GM10847 (cell line): Measurements from ENCODE around the gene CRACR2A.

Experiments used
- POLR2A ChIP-seq: IDR thresholded peaks from 2 replicates; pipeline ENCODE4 v1.6.1; 2011; ENCODE audit not compliant: insufficient read length; ENCODE audit errors: extremely low read depth

Gene CRACR2A, protein sequence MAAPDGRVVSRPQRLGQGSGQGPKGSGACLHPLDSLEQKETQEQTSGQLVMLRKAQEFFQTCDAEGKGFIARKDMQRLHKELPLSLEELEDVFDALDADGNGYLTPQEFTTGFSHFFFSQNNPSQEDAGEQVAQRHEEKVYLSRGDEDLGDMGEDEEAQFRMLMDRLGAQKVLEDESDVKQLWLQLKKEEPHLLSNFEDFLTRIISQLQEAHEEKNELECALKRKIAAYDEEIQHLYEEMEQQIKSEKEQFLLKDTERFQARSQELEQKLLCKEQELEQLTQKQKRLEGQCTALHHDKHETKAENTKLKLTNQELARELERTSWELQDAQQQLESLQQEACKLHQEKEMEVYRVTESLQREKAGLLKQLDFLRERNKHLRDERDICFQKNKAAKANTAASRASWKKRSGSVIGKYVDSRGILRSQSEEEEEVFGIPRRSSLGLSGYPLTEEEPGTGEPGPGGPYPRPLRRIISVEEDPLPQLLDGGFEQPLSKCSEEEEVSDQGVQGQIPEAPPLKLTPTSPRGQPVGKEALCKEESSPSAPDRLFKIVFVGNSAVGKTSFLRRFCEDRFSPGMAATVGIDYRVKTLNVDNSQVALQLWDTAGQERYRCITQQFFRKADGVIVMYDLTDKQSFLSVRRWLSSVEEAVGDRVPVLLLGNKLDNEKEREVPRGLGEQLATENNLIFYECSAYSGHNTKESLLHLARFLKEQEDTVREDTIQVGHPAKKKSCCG

GRCh38 chr12:3752741-3753486 is at the start of gene CRACR2A:
CRACR2A (minus strand) TSS chr12:3753109; CDS start chr12:3696999, 56,110 bp downstream.
- TF ChIP-seq POLR2A: peak; percentile 72

DNA sequence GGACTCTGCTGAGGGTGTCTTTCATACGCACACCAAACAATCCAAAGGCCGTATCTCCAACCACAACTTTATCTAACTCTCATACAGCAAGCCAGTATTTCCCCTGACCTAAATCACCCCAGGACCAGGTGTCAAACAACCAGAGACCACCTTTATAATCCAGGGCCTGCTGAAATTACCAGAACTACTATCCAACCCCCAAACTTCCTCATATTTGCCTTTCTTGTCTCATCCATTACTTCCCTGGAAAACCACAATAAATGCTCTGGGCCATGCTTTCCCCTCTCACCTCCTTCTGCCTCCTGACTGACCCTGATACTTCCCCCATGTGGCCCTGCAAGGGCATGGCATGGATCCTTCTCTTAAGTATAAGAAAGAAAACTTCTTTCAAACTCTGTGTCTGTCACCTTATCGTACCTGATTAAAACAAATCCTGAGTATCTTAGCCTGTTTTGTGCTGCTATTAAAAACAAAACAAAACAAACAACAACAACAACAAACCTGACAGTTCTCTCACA is 44.7 kb upstream of the CRACR2A start:
- no peak for TF ChIP-seq POLR2A

DNA sequence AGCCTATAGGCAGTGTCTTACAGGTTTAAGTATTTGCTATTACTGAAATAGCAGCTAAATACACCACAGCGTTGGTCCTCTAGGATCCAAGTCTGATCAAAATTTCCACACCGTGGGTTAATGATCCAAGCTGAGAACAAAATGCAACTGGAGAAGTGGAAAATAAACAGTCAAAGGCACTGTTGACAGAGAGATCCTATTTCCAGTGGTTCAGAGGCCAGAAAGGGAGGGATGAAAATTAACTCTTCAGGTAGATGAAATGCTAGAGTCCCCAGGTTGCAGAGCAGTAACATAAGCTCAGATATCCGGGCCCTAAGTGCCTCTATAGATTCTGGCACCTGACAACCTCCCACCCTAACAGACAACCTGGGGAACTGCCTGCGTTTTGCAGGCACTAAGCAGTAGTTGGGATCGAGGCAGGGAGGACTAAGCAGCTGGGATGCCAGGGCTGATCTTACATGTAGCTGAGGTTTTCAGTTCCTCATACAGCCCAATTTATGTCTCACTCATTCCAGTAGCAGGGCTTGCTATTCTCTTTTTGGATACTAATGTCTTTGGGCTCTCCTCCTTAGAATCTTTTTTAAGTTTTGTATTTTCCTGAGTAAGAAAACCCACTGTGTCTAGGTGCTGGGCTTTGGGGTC is 42.7 kb upstream of the CRACR2A start:
- TF ChIP-seq POLR2A: no peak

DNA sequence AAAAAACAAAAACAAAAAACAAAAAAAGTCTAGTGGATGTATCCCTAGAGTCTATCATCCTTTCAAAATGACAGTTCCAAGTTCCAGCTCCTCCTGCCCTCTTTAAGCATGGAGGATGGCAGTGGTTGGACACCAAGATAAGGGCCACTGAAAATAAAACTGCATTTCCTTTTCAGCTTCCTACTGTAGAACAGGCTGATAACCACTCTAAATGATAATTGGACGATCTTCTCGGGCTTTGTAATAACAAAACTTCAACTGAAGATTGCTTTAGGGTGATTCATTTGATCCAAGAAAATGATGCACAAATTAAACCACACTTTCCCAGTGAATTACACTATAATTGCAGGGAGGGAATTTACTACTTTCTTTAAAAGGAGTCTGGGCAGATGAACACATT is 42.2 kb upstream of the CRACR2A start:
- no peak for TF ChIP-seq POLR2A

- no peak for TF ChIP-seq POLR2A
These were observed 39.8 kb upstream of the CRACR2A start for GRCh38 chr12:3792623-3793288.

GRCh38 chr12:3791256-3791874 is 38.5 kb upstream of the CRACR2A start:
- no peak for TF ChIP-seq POLR2A

GRCh38 chr12:3790642-3791041 is 37.7 kb upstream of the CRACR2A start:
- no peak for TF ChIP-seq POLR2A

- no peak for TF ChIP-seq POLR2A
These were observed 36.9 kb upstream of the CRACR2A start for GRCh38 chr12:3789838-3790237.

DNA sequence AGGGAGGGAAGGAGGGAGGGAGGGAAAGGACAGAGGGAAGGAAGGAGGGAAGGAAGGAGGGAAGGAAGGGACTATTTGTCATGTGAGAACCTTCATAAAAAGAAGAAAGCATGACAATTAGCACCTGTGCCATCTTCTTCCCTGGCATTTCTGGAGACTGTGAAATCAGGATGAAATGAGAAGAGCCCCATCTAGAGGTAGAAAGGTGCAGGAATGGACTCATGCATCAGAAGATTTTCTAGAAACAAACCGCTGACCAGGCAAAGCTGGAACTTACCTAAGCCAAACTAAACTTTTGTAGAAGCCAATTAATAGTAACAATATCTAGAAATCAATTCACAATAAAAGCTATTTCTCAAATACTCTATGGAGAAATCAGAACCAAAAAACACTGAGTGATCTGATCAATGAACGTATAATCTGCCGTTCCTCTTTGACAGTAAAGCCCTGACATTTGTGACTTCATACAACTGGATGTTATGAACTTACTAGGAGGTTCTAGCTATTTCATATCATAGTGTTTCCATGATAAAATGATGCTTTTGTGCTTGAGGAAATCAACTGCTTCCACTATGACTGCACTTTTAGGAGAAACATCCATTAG is 24.4 kb upstream of the CRACR2A start:
- no peak for TF ChIP-seq POLR2A

- TF ChIP-seq POLR2A: no peak
These were observed 22.6 kb upstream of the CRACR2A start for GRCh38 chr12:3775385-3776035.

GRCh38 chr12:3772380-3772779 is 19.5 kb upstream of the CRACR2A start:
- no peak for TF ChIP-seq POLR2A

DNA sequence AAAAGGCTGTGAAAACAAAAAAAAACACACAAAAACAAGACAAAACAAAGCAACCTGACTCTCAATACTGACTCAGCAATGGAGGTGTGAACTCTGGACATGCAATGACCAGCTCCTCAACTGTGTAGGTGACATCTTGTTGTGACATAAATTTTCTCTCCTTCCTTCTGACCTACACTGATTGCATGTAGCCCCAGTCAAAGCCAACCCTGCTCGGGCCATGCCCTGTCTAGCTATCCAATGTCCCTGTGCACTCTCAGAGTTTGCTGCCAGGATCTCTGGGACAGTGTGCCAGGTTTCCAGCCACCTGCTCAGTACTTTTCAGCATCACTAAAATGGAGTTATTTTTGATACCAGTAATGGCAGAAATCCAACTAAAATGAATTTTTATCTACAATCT is 18.9 kb upstream of the CRACR2A start:
- TF ChIP-seq POLR2A: no peak

- no peak for TF ChIP-seq POLR2A
These were observed 18.0 kb upstream of the CRACR2A start for GRCh38 chr12:3770891-3771290.

- no peak for TF ChIP-seq POLR2A
These were observed 16.1 kb upstream of the CRACR2A start for GRCh38 chr12:3768911-3769447.
